GM21360 (cell line): ENCODE data around the gene PDE11A.

Experiments
- ATAC-seq: cut with Tn5 transposase; IDR thresholded peaks from one replicate; pipeline ENCODE4 v1.9.1; 2021; ENCODE audit warnings: mild to moderate bottlenecking, moderate library complexity; ENCODE audit not compliant: unreplicated experiment

PDE11A gene

GRCh38 chr2:177708660-177709444, 363.7 kb downstream of the PDE11A start:
- no peak for ATAC-seq

- ATAC-seq: no peak
Observed at GRCh38 chr2:177708106-177708505, 364.5 kb downstream of the PDE11A start.

GRCh38 chr2:177705511-177706173, 366.9 kb downstream of the PDE11A start:
- no peak for ATAC-seq

GRCh38 chr2:177703159-177703558, 369.4 kb downstream of the PDE11A start:
- ATAC-seq: no peak

- ATAC-seq: no peak
Observed at GRCh38 chr2:177698281-177698680, 374.3 kb downstream of the PDE11A start.

- ATAC-seq: no peak
Observed at GRCh38 chr2:177694348-177694747, 378.2 kb downstream of the PDE11A start.

- ATAC-seq: no peak
Observed at GRCh38 chr2:177693658-177694339, 378.8 kb downstream of the PDE11A start.

- no peak for ATAC-seq
Observed at GRCh38 chr2:177692783-177693269, 379.8 kb downstream of the PDE11A start.

GRCh38 chr2:177692042-177692782, 380.4 kb downstream of the PDE11A start:
- no peak for ATAC-seq

- ATAC-seq: no peak
Observed at GRCh38 chr2:177691177-177691576, 381.4 kb downstream of the PDE11A start.

- ATAC-seq: no peak
Observed at GRCh38 chr2:177689623-177690022, 383.0 kb downstream of the PDE11A start.

GRCh38 chr2:177688844-177689243, 383.7 kb downstream of the PDE11A start:
- ATAC-seq: no peak

GRCh38 chr2:177683661-177684069, 388.9 kb downstream of the PDE11A start:
- ATAC-seq: no peak

GRCh38 chr2:177682836-177683660, 389.5 kb downstream of the PDE11A start:
- ATAC-seq: no peak

- no peak for ATAC-seq
Observed at GRCh38 chr2:177682006-177682405, 390.6 kb downstream of the PDE11A start.

GRCh38 chr2:177680866-177681712, 391.5 kb downstream of the PDE11A start:
- ATAC-seq: no peak

GRCh38 chr2:177679611-177680605, 392.7 kb downstream of the PDE11A start:
- ATAC-seq: no peak

- no peak for ATAC-seq
Observed at GRCh38 chr2:177678939-177679338, 393.6 kb downstream of the PDE11A start.
